Measurements from ENCODE around the gene C8G.
A peak's percentile ranks its signal among the peaks of the same experiment; 100 is the strongest.

Gene C8G

GRCh38 chr9:136970361-136970760 lies 25.3 kb downstream of the C8G start:
- DNase-seq = no peak

DNA sequence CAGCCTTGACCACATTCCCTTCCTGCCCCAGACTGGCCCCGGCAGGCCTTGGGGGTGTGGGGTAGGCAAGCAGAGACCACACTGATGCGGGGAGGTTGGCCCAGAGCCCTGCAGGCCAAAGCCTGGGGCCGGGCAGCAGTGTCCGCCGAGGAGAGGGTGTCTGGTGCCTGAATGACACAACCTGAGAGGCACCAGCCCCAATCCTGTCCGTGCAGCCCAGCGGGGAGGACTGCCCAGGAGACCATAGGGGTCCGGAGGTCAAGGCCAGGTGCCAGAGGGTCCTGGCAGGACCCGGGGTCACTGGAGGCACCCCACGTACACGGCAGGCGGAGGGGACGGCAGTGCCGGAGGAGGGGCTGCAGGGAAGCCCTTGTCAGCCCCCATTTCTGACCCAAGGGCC lies 26.7 kb downstream of the C8G start:
- DNase-seq = no peak

DNA sequence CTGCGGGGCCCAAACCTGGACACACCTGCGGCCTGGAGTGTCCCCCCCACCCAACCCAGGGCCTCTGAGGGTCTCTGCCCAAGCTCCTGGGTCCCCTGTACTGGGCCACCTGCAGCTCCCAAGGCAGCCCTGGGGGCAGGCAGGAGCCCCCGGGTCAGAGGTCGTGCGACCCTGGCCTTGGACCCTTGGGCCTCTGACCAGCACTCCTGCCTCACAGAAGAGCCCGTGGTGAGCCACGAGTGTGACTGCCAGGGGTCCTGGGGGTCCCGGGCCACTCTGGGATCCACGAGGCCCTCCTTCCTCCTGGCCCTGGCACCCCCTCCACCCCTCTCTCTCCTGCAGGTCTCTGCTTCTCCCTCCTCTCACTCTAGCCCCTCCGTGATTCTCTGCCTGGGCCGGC lies 27.3 kb downstream of the C8G start:
- no peak for DNase-seq

GRCh38 chr9:136972743-136973142 lies 27.7 kb downstream of the C8G start:
- no peak for DNase-seq

DNA sequence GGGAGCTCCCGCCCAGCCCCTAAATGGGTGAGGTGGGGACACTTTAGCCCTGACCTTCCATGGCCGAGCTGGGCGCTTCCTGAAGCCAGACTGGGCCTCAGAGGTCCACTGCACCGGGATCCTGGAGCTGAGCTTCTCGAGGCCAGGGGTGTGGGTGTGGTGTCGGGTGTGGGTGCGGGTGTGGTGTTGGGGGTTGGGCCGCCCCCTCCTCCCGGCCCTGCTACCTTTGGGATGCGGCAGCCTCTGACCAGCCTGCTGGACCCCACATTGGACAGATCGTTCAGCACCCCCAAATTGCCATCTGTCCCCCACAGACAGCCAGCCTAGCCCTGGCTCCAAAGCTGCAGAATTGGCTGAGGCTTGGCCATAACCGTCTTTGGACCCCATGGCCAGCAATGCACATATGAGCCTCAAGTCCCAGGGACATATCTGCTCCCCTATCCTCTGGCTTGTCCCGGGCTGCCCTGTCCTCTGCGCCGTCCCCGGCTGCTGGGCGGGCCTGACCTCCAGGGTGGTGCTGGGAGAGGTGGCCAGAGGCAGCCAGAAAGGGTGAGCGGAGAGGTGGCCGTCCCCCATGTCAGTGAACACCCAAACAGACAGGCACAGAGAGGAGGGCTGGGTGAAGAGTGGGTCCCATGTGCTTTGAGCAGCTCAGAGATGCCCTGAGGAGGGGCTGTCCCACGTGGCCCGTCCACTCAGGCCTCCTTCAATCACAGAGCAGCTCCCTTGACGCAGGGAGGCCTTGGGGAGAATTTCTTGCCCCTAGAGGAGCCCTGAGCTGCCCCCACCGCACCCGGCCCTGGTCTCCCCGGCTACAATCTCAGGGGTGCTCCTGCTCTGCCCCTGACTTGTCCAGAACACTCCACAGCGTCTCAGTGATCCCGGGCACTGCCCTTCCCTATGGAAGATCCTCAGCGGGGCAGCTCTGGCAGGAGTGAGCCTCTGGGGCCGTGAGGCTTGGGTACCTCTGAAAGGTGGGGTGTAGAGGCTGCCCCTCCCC lies 28.9 kb downstream of the C8G start:
- DNase-seq = no peak

GRCh38 chr9:136974817-136975535 lies 29.9 kb downstream of the C8G start:
- no peak for DNase-seq

DNA sequence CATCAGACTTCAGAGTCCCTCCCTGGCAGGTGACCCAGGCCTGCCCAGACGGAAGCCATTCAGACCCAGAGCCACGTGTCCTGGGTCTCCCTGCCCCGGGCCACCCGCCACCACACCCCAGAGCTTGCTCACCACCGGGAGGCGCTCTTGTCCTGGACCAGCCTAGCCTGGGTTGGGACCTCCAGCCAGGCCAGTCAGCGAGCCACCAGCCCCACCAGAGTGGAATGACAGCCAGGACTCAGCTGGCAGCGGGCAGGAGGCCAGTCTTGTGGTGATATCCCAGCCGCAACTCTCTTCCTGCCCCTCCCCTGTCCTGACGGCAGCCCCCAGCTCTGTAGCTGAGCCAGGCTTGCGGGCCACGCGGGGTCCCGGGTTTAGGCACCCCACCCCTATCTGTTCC lies 30.6 kb downstream of the C8G start:
- no peak for DNase-seq

- no peak for DNase-seq
Measured at GRCh38 chr9:136977223-136977622, 32.2 kb downstream of the C8G start, which contains the start of gene PTGDS. Gene PTGDS, plus strand, starts transcription at chr9:136977504. Its CDS starts 75 bp downstream, at chr9:136977579.

- DNase-seq = no peak
Measured at GRCh38 chr9:136977649-136978072, 32.6 kb downstream of the C8G start.

GRCh38 chr9:136978073-136978864 lies 33.2 kb downstream of the C8G start:
- DNase-seq = peak; percentile 54

DNA sequence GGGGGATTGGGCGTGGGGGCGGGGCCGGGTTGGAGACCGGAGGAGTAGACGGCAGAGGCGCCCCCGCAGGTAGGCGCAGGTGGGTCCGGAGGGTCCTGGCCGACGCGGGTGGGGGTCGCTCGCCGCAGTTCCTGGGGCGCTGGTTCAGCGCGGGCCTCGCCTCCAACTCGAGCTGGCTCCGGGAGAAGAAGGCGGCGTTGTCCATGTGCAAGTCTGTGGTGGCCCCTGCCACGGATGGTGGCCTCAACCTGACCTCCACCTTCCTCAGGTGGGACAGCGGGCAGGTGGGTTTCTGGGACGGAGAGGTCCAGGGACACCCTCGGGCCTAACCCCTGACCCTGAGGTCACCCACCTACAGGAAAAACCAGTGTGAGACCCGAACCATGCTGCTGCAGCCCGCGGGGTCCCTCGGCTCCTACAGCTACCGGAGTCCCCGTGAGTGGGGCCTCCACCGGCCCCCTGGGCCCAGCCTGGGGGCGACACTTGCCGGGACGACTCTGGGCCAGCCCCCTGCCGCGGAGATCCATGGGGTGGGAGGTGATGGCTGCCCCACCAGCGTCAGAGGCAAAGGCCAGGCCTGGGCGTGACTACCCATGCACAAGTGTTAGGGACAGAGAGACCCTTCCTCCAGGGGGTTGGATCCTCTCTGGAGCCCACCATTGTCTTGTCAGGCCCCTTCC lies 34.0 kb downstream of the C8G start:
- no peak for DNase-seq

GRCh38 chr9:136979769-136980587 lies 34.9 kb downstream of the C8G start:
- DNase-seq = no peak

GRCh38 chr9:136980669-136981478 lies 35.8 kb downstream of the C8G start:
- DNase-seq = no peak

DNA sequence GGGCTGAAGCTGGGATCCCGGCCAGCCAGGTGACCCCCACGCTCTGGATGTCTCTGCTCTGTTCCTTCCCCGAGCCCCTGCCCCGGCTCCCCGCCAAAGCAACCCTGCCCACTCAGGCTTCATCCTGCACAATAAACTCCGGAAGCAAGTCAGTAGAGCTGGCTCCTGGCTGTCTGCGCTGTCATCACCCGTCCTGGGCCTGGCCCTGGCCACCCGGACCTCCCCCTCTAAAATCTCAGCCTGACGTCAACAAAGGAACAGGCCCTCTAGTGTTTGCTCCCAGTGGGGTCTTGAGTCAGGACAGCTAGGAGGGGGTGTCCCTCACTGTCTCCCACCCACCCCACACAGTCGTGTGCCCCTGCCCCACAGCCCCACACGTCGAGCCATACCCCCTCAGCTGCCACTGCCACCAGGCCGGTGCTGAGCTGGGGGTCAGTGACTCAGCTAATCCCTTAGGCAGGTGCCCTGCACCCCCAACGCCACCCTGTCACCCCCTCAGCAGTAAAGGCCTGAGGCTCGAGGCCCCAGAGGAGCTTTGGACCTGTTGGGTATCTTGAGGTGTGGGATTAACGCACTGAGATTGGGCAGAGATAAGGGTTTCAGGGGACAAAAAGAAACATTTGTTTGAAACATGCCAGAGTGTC lies 36.7 kb downstream of the C8G start:
- DNase-seq = no peak

GRCh38 chr9:136982232-136983051 lies 37.4 kb downstream of the C8G start, which contains the start of gene LCNL1:
Gene LCNL1, plus strand, starts transcription at chr9:136982993. Its CDS starts 594 bp downstream, at chr9:136983587.
- DNase-seq = no peak

DNA sequence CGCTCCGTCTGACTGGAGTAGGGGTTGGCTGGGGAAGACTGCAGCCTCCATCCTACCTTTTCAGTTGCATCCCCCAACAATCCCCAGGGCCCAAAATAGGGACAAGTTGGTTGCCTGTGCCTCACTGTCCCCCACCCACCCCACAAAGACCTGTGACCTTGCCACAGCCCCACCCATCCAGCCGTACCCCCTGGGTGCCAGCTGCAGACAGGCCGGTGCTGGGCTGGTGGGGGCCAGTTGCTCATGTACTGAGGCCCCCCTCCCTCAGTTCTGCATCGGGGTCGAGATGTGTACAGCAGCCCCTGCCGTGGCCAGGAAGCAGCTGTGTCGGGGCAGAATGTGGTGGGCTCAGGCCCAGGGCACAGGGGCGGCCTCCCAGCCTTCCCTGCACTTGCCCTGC lies 38.1 kb downstream of the C8G start:
- no peak for DNase-seq

DNA sequence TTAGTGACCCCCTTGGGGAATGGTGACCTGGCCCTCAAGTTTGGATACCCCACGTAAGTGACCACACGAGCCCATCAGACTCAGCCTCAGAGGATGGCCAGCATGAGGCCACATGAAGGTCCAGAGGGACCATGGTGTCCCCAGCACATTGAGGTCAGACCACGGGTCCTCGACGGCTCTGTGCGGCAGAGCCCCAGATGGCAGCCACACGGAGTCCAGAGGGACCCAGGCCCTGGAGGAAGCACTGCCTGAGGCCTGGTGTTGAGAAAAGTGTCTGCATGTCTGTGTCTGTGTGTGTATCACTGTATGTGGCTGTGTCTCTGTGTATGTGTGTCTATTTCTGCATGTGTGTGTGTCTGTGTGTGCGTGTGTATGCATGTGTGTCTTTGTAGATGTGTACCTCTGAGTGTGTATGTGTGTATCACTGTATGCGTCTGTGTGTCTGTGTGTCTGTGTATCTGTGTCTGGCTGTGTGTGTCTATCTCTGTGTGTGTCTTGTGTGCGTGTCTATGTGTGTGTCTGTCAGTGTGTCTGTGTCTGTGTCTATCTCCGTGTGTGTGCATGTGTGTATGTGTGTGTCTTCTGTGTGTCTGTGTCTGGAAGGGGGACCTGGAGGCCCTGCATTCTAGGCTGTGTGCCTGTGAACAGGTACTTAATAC lies 38.7 kb downstream of the C8G start:
- no peak for DNase-seq

DNA sequence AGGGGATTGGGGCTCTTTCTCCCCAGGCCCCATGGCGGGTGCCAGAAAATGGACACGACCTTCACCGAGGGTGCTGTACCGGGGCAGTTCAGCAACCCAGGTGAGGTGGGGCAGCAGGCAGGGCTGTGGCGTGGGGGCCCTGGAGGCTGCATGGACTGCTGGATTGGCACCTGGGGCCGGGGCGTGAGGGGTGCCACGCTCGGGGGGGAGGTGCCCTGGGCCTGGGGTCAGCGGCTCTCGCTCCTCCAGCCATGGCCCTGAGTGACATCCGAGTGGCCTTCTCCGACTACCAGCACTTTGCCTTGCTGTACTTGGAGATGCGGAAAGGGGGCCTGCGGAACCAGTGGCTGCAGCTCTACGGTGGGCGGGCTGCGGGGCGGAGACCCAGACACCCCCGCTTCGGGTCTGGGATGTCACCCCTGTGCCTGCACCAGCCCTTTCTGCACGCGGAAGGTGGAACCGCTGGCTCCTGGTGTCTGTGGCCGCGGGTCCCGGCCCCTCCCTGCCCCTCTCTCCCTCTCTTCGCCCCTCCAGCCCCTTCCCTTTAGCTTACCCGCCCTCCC lies 39.5 kb downstream of the C8G start:
- DNase-seq = no peak

Measured in stimulated activated CD4-positive, alpha-beta T cell treated with anti-CD3 and anti-CD28 coated beads, Interleukin-4, amount 100 ng/mL, for 4 hours (primary cell).